K562 (cell line): ENCODE results near the gene SLFN5. TPM values are rescaled to one million over a fixed set of nuclear protein-coding genes. Genes with fewer than 3 reads are reported as not detected.

Experiments
- ATAC-seq: fragments of 200-7000 bp; cut with Tn5 transposase; 3 replicates; pipeline ENCODE4 v1.9.1; 2020; ENCODE audit warnings: moderate library complexity
- BruUV-seq: library from RNA; stranded (reverse); fragments of 400-500 nt; replicated peaks from 2 replicates; lab custom pipeline; 2021; lab: Mats Ljungman, UMichigan
- CTCF ChIA-PET: fragments of 300-600 bp; formaldehyde crosslinking; extraction: SDS; loops from one replicate; lab custom pipeline; 2021; ENCODE audit warnings: low intra/inter-chr PET ratio; lab: Yijun Ruan, JAX
- POLR2A ChIA-PET: fragments of 300-600, 350-650 bp; sonication (Branson Sonifier 250); formaldehyde crosslinking; extraction: SDS; loops from one replicate; lab custom pipeline; 2021; ENCODE audit warnings: antibody characterized with exemption, inconsistent platforms; lab: Yijun Ruan, JAX
- DNase-seq, 4 experiments: peaks; one replicate each; pipeline versions ENCODE4 v3.0.0 to v3.0.0-alpha.2; 2011 to 2018; ENCODE audit warnings: low spot score in 3 of 4, mixed read lengths in 3 of 4; ENCODE audit errors: extremely low read depth in 1 of 4
- FAIRE-seq: peaks from 2 replicates; lab custom pipeline; 2011; peaks lifted over from hg19 to GRCh38; lab: Jason Lieb, UNC
- H2AFZ ChIP-seq: 2 replicates; pipeline ENCODE4 v1.6.0; 2011; ENCODE audit warnings: low read depth, low read length, control low read depth, inconsistent platforms
- H3K27ac ChIP-seq: fragments of 200-600 bp; 3 replicates; pipeline ENCODE4 v1.8.0; 2011; ENCODE audit warnings: low read depth, mild to moderate bottlenecking, control low read depth, inconsistent platforms, low read length, moderate library complexity, mixed read lengths; ENCODE audit errors: extremely low read depth
- H3K27me3 ChIP-seq, 2 experiments: fragments of 300-600 bp in 1 of 2; 2 replicates in 1 of 2; 3 replicates in 1 of 2; pipeline versions ENCODE4 v1.6.0 to v1.8.0; 2011; ENCODE audit warnings: inconsistent platforms in 2 of 2, low read length in 2 of 2, mild to moderate bottlenecking in 1 of 2, mixed read lengths in 1 of 2, moderate library complexity in 1 of 2; ENCODE audit not compliant: control insufficient read depth in 2 of 2, insufficient read depth in 2 of 2
- H3K36me3 ChIP-seq: fragments of 300-600 bp; 3 replicates; pipeline ENCODE4 v1.8.0; 2011; ENCODE audit warnings: mild to moderate bottlenecking, low read length, inconsistent platforms; ENCODE audit not compliant: control insufficient read depth, insufficient read depth
- H3K4me1 ChIP-seq, 2 experiments: fragments of 200-600 bp in 1 of 2; replicated peaks in 1 of 2; 2 replicates in 1 of 2; 3 replicates in 1 of 2; pipeline versions ENCODE4 v1.5.1 to v1.8.0; 2011; ENCODE audit warnings: inconsistent platforms in 2 of 2, low read length in 2 of 2, mild to moderate bottlenecking in 1 of 2, mixed read lengths in 1 of 2, moderate library complexity in 1 of 2; ENCODE audit not compliant: control insufficient read depth in 2 of 2, insufficient read depth in 2 of 2
- H3K4me2 ChIP-seq: 2 replicates; pipeline ENCODE4 v1.6.1; 2011; ENCODE audit warnings: low read length, control low read depth, inconsistent platforms, mixed read lengths; ENCODE audit not compliant: insufficient read depth
- H3K4me3 ChIP-seq: fragments of 200-600 bp; sonication (generic), shearing (Covaris generic); 2 replicates; pipeline ENCODE4 v1.5.1; 2016; ENCODE audit warnings: control low read depth, inconsistent platforms
- H3K79me2 ChIP-seq: fragments of 200-600 bp; 3 replicates; pipeline ENCODE4 v1.8.0; 2011; ENCODE audit warnings: low read length, inconsistent platforms; ENCODE audit not compliant: control insufficient read depth, insufficient read depth
- H3K9ac ChIP-seq, 2 experiments: 2 replicates each; pipeline versions ENCODE4 v1.6.0 to v1.6.1; 2011; ENCODE audit warnings: low read depth in 2 of 2, low read length in 2 of 2, control low read depth in 1 of 2, inconsistent platforms in 1 of 2, mild to moderate bottlenecking in 1 of 2, mixed read lengths in 1 of 2; ENCODE audit not compliant: insufficient read depth in 1 of 2
- H3K9me1 ChIP-seq: one replicate; pipeline ENCODE4 v1.6.0; 2011; ENCODE audit warnings: inconsistent platforms, mild to moderate bottlenecking, low read length, moderate library complexity; ENCODE audit not compliant: control insufficient read depth, insufficient read depth
- H3K9me3 ChIP-seq: replicated peaks from 2 replicates; pipeline ENCODE4 v1.5.1; 2011; ENCODE audit warnings: low read depth, low read length, inconsistent platforms; ENCODE audit not compliant: control insufficient read depth, insufficient read depth
- H4K20me1 ChIP-seq: replicated peaks from 2 replicates; pipeline ENCODE4 v1.6.1; 2011; ENCODE audit warnings: low read length, inconsistent platforms, mixed read lengths; ENCODE audit not compliant: control insufficient read depth, insufficient read depth
- E2F8 ChIP-seq: fragments of 450-650 bp; IDR thresholded peaks from 2 replicates; pipeline ENCODE4 v1.7.1; 2018; ENCODE audit warnings: mild to moderate bottlenecking, low read depth; ENCODE audit not compliant: partially characterized antibody
- EGR1 ChIP-seq: fragments of 450-650 bp; conservative IDR thresholded peaks from 2 replicates; pipeline ENCODE4 v1.6.1; 2017; ENCODE audit warnings: mild to moderate bottlenecking
- FOXO4 ChIP-seq: fragments of 450-650 bp; formaldehyde crosslinking; IDR thresholded peaks from 2 replicates; pipeline ENCODE4 v1.4.0; 2020; ENCODE audit warnings: mild to moderate bottlenecking, moderate library complexity
- HMG20B ChIP-seq: fragments of 250-450 bp; sonication (Bioruptor Pico); IDR thresholded peaks from 2 replicates; pipeline ENCODE4 v1.5.0; 2021; ENCODE audit warnings: mild to moderate bottlenecking
- MEF2D ChIP-seq: conservative IDR thresholded peaks from 2 replicates; pipeline ENCODE4 v1.6.1; 2016; ENCODE audit warnings: low read depth, missing genetic modification characterization, missing compliant biosample characterization
- MNT ChIP-seq, 2 experiments: fragments of 450-650 bp; conservative IDR thresholded peaks; 2 replicates each; pipeline ENCODE4 v1.6.1; 2017; ENCODE audit warnings: mild to moderate bottlenecking in 2 of 2, moderate library complexity in 2 of 2
- NR2F6 ChIP-seq: fragments of 450-650 bp; formaldehyde crosslinking; IDR thresholded peaks from 2 replicates; pipeline ENCODE4 v1.4.0; 2020; ENCODE audit warnings: mild to moderate bottlenecking
- RAD51 ChIP-seq: fragments of 450-650 bp; IDR thresholded peaks from 2 replicates; pipeline ENCODE4 v1.7.1; 2016; ENCODE audit warnings: low read depth, mild to moderate bottlenecking, borderline replicate concordance
- RBFOX2 ChIP-seq: fragments of 200-400 bp; formaldehyde crosslinking; IDR thresholded peaks from 2 replicates; pipeline ENCODE4 v1.6.1; 2017; ENCODE audit warnings: low read depth, mild to moderate bottlenecking, low read length, moderate library complexity
- STAT5A ChIP-seq: IDR thresholded peaks from 2 replicates; pipeline ENCODE4 v1.6.1; 2012; ENCODE audit warnings: low read length, inconsistent platforms, borderline replicate concordance
- ZC3H4 ChIP-seq: sonication (generic); formaldehyde crosslinking; IDR thresholded peaks from 2 replicates; pipeline ENCODE4 v1.9.0; 2021; ENCODE audit warnings: missing genetic modification reagents, borderline replicate concordance
- ZFP30 ChIP-seq: fragments of 250-450 bp; sonication (Bioruptor Pico); IDR thresholded peaks from 2 replicates; pipeline ENCODE4 v1.8.0; 2022; ENCODE audit warnings: moderate library complexity, mild to moderate bottlenecking, inconsistent platforms, borderline replicate concordance
- ZNF766 ChIP-seq: fragments of 200-800 bp; sonication (Bioruptor generic); conservative IDR thresholded peaks from 2 replicates; pipeline ENCODE4 v1.6.1; 2016; ENCODE audit warnings: missing genetic modification characterization, missing compliant biosample characterization
- ZNF77 ChIP-seq: fragments of 250-450 bp; sonication (Bioruptor Pico); IDR thresholded peaks from 2 replicates; pipeline ENCODE4 v1.5.0; 2020
- in situ Hi-C: fragments of 300-500 bp; cut with MboI; formaldehyde crosslinking; loops from 4 replicates; pipeline ENCODE4 v1.15.0; 2018; ENCODE audit warnings: inconsistent platforms, mixed read lengths
- intact Hi-C: fragments of 100-400 bp; cut with micrococcal nuclease; formaldehyde crosslinking; loops from 2 replicates; pipeline ENCODE4 v1.14.2; 2022
- polyA plus RNA-seq, 8 experiments: library from polyadenylated mRNA; depleted of rRNA in 4 of 8; stranded (reverse) in 5 of 8; unstranded in 3 of 8; fragments of >200 nt; fragmentation: Nextera tagmentation in 2 of 8; fragmentation: Illumina TruSeq in 1 of 8; extraction: Ambion mirVana in 2 of 8; extraction: Trizol in 1 of 8; gene quantifications; 2 replicates each; pipeline versions ENCODE4 v1.2.1 to v1.2.3, GENCODE V29; 2011 to 2014; ENCODE audit warnings: inconsistent platforms in 1 of 8, missing spikeins in 1 of 8
- total RNA-seq, 7 experiments: library from RNA; depleted of rRNA in 6 of 7; stranded (reverse); fragments of >200 nt in 6 of 7; fragmentation: Illumina TruSeq in 2 of 7; extraction: Trizol in 2 of 7; gene quantifications; 2 replicates each; pipeline versions ENCODE4 v1.2.1 to v1.2.3, GENCODE V29; 2011 to 2021; ENCODE audit warnings: low replicate concordance in 1 of 7

The SLFN5 gene
- total and polyA plus RNA-seq, 9 of the 15 experiments (the other 6 are each of a cell fraction or from before 2014, with no cell fraction given) = under 0.01 to 0.18 (median 0.04) TPM; not detected in 1

GRCh38 chr17:35297666-35298065 is 54.8 kb downstream of the SLFN5 start (continued):
- TF ChIP-seq ZNF77 (no peak), HMG20B (no peak), ZC3H4 (CRISPR knock-in tag) (no peak), ZNF766 (CRISPR knock-in tag) (no peak)

GRCh38 chr17:35298639-35299038 is 55.8 kb downstream of the SLFN5 start:
- no peak overlapping the region for H2AFZ ChIP-seq
- POLR2A ChIA-PET = no interaction called here
- TF ChIP-seq MEF2D (tag) (no peak), RAD51 (no peak), RBFOX2 (no peak), ZFP30 (CRISPR knock-in tag) (no peak), E2F8 (no peak), MNT (conservative IDR thresholded peaks at IDR 0.05) (no peak), NR2F6 (CRISPR knock-in tag) (no peak), FOXO4 (CRISPR knock-in tag) (no peak), EGR1 (no peak), STAT5A (no peak)

More at GRCh38 chr17:35298639-35299038, 55.8 kb downstream of the SLFN5 start:
- ATAC-seq = no peak
- Histone ChIP-seq H3K4me2 (no peak overlapping the region), H3K9me3 (0 out of 2 replicates have a peak, but pooled peaks cover 2% of the 10 kb centered on the region), H4K20me1 (no peaks in the 10 kb centered on the region), H3K4me3 (no peak overlapping the region), H3K9ac (no peak overlapping the region), H3K27me3 (no peaks in the 10 kb centered on the region), H3K9me1 (no peaks in the 10 kb centered on the region), H3K79me2 (no peaks in the 10 kb centered on the region), H3K36me3 (no peaks in the 10 kb centered on the region), H3K4me1 (no peaks in the 10 kb centered on the region), H3K27ac (no peak overlapping the region)
- no peak for FAIRE-seq
- CTCF ChIA-PET = no interaction called here
- BruUV-seq = no TSS peak
- intact Hi-C loops (no loop called here), in situ Hi-C loops (no loop called here)
- no peak for DNase-seq
